Activated CD8-positive, alpha-beta T cell treated with anti-CD3 and anti-CD28 coated beads for 36 hours (primary cell): ENCODE measurements around the gene POU2F3. TPM values are rescaled to one million over a fixed set of nuclear protein-coding genes. Genes with fewer than 3 reads are reported as not detected.
A peak's percentile ranks its signal among the peaks of the same experiment; 100 is the strongest.

Experiments
- ATAC-seq: fragments of 200-7000 bp; cut with Tn5 transposase; one replicate; pipeline ENCODE4 v1.10.0; 2021; ENCODE audit warnings: mild to moderate bottlenecking, moderate library complexity
- CTCF ChIA-PET: fragments of 350-600 bp; sonication (Branson Sonifier 250); formaldehyde crosslinking; loops from one replicate; lab custom pipeline; 2021; ENCODE audit warnings: antibody characterized with exemption; lab: Charles Lee
- POLR2A ChIA-PET: fragments of 350-600 bp; sonication (Branson Sonifier 250); formaldehyde crosslinking; loops from one replicate; lab custom pipeline; 2021; ENCODE audit warnings: antibody characterized with exemption; lab: Charles Lee
- DNase-seq: peaks from one replicate; pipeline ENCODE4 v3.0.0-alpha.2; 2020
- H3K27ac Mint-ChIP-seq: one replicate; pipeline ENCODE4 v1.8.0; 2021; ENCODE audit warnings: mild to moderate bottlenecking, mixed read lengths
- H3K27me3 Mint-ChIP-seq: one replicate; pipeline ENCODE4 v1.8.0; 2021; ENCODE audit warnings: mixed read lengths
- H3K36me3 Mint-ChIP-seq: one replicate; pipeline ENCODE4 v1.8.0; 2021; ENCODE audit warnings: low read depth, mixed read lengths
- H3K4me1 Mint-ChIP-seq: one replicate; pipeline ENCODE4 v1.8.0; 2021; ENCODE audit warnings: low read depth, mixed read lengths
- H3K4me3 Mint-ChIP-seq: one replicate; pipeline ENCODE4 v1.8.0; 2021; ENCODE audit warnings: mild to moderate bottlenecking, moderate library complexity, mixed read lengths
- H3K9me3 Mint-ChIP-seq: one replicate; pipeline ENCODE4 v1.8.0; 2021; ENCODE audit warnings: mixed read lengths
- intact Hi-C: fragments of 100-400 bp; cut with micrococcal nuclease; formaldehyde crosslinking; loops from one replicate; pipeline ENCODE4 v1.10.0; 2022
- total RNA-seq, 2 experiments: library from RNA; stranded (reverse); gene quantifications; one replicate each; pipeline ENCODE4 v1.2.3, GENCODE V29; 2021
- TF ChIP-seq, protein P1 (sequence below): fragments of 200-600 bp; IDR thresholded peaks from one replicate; pipeline ENCODE4 v1.8.0; 2022; ENCODE audit warnings: antibody characterized with exemption, mild to moderate bottlenecking

The POU2F3 gene
- total RNA-seq, 2 experiments from 2014 or later: not detected

DNA sequence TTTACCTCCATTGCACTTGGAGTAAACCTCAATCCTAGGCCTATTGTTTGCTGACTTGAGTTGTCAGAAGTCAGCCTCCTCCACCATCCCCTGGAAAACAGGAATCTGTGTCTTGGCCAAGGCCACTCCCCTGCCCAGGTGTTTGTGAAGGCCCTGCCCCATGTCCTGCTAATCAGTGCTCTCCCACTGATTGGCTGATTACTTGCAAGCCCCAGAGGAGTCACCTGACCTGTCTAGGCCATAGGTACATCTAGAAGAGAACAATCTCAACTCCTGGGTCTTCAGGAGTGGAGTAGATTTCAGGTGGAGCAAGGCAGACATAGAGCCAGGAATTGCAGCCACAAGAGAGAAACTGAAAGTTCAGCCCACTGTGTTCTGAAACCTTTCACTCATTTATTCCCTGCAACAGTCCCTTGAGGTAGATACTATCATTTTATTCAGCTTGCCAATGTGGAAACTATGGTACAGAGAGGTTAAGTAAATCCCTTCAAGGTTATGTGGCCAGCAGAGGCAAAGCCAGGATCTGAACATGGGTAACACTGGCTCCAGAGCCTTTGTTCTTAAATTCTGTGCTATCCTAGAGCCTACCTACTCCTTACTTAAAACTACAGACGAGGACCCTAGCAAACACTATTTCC is 18.7 kb upstream of the POU2F3 start:
- peaks cover 9% of the 10 kb centered on the region for H3K4me1 Mint-ChIP-seq
- H3K27ac Mint-ChIP-seq: no peak overlapping the region
- no peak for DNase-seq
- ATAC-seq: peak; percentile 30
- H3K36me3 Mint-ChIP-seq: no peaks in the 10 kb centered on the region
- TF ChIP-seq, protein P1, sequence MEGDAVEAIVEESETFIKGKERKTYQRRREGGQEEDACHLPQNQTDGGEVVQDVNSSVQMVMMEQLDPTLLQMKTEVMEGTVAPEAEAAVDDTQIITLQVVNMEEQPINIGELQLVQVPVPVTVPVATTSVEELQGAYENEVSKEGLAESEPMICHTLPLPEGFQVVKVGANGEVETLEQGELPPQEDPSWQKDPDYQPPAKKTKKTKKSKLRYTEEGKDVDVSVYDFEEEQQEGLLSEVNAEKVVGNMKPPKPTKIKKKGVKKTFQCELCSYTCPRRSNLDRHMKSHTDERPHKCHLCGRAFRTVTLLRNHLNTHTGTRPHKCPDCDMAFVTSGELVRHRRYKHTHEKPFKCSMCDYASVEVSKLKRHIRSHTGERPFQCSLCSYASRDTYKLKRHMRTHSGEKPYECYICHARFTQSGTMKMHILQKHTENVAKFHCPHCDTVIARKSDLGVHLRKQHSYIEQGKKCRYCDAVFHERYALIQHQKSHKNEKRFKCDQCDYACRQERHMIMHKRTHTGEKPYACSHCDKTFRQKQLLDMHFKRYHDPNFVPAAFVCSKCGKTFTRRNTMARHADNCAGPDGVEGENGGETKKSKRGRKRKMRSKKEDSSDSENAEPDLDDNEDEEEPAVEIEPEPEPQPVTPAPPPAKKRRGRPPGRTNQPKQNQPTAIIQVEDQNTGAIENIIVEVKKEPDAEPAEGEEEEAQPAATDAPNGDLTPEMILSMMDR: no peak
- no peak overlapping the region for H3K4me3 Mint-ChIP-seq
- H3K27me3 Mint-ChIP-seq: no peaks in the 10 kb centered on the region
- intact Hi-C loops: no loop called here
- ChIA-PET CTCF (interaction anchor here (0.9 kb wide), 2 partner anchors 14 to 82 kb away, joined by 3 read pairs; no protein-coding TSS in a partner anchor), POLR2A (no interaction called here)
- no peaks in the 10 kb centered on the region for H3K9me3 Mint-ChIP-seq

DNA sequence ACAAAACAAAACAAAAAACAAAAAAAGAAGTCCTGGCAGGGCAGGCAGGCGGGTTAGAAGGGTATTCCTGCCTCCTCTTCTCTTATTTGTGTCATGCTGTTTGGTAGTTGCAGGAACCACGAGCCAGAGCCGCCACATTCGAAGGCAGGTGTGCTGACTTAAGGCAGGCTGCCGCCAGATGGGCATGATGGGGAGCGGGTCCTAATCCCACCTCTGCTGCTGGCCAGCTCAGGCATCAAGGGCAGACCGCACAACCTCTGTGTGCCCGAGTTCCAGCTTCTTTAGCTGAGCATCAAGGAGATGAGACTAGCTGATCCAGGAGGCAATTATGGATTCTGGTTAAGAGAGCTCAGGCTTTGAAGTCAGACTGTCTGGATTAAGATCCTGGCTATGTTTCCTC is 17.0 kb upstream of the POU2F3 start:
- H3K4me3 Mint-ChIP-seq: no peak overlapping the region
- POLR2A ChIA-PET: no interaction called here
- intact Hi-C loops: no loop called here
- H3K9me3 Mint-ChIP-seq: no peaks in the 10 kb centered on the region
- CTCF ChIA-PET: interaction anchor here (4.9 to 19.2 kb wide), 2 partner anchors 13 to 78 kb away, joined by 23 to 437 read pairs; no protein-coding TSS in a partner anchor
- no peak overlapping the region for H3K27ac Mint-ChIP-seq
- H3K36me3 Mint-ChIP-seq: no peaks in the 10 kb centered on the region
- DNase-seq (no peak), ATAC-seq (no peak)
- TF ChIP-seq, protein P1: no peak
- H3K27me3 Mint-ChIP-seq: no peaks in the 10 kb centered on the region
- peaks cover 9% of the 10 kb centered on the region for H3K4me1 Mint-ChIP-seq

DNA sequence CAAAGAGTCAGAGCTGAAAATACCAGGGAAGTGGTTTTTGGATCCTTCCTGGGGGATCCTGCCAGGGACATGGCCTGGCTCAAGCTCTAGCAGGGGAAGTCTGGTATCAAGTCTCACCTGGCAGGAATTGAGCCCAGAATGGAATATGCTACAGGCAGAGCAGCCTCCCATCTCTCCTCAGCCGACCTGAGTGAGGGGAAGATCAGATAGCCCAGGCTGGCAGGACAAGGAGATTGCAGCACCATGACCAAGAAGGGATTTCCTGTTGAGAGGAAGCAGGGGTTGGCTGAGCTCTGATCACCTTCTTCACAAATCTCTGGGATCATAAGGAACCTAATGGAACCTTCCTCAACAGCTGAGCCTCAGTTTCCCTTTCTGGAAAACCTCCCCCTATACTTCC is 16.1 kb upstream of the POU2F3 start:
- ATAC-seq: no peak
- TF ChIP-seq, protein P1: no peak
- Mint-ChIP-seq H3K27ac (no peak overlapping the region), H3K27me3 (no peaks in the 10 kb centered on the region), H3K4me3 (no peak overlapping the region), H3K36me3 (no peaks in the 10 kb centered on the region), H3K9me3 (no peaks in the 10 kb centered on the region), H3K4me1 (peaks cover 9% of the 10 kb centered on the region)
- intact Hi-C loops: no loop called here
- no peak for DNase-seq
- CTCF ChIA-PET: interaction anchor here (4.9 to 19.2 kb wide), 3 partner anchors 12 to 77 kb away, joined by 23 to 437 read pairs (median 88); no protein-coding TSS in a partner anchor
- POLR2A ChIA-PET: no interaction called here

DNA sequence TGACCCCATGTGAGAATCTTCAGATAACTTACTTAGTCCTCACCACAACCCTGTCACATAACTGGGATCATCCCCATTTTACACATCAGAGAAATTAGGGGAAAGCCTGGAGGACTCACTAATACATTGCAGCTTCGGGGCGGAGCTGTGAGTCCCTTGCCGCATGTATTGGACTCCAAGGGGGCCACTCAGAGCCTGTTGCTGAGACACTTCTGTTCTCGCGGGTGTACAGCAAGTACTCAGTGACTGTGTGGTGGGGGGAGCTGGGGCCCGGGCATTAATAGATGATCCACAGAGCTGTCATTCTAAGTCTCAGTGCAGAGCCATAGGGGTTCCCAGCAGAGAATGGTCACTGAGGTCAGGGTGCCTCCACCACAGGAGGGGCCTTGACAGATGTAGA is 15.6 kb upstream of the POU2F3 start:
- DNase-seq (no peak), ATAC-seq (no peak)
- H3K4me3 Mint-ChIP-seq: no peak overlapping the region
- intact Hi-C loops: no loop called here
- TF ChIP-seq, protein P1: no peak
- no peaks in the 10 kb centered on the region for H3K27me3 Mint-ChIP-seq
- H3K4me1 Mint-ChIP-seq: peaks cover 9% of the 10 kb centered on the region
- no peaks in the 10 kb centered on the region for H3K9me3 Mint-ChIP-seq
- no peaks in the 10 kb centered on the region for H3K36me3 Mint-ChIP-seq
- ChIA-PET CTCF (interaction anchor here (2.5 to 19.2 kb wide), 4 partner anchors 11 to 76 kb away, joined by 9 to 437 read pairs (median 56); no protein-coding TSS in a partner anchor), POLR2A (no interaction called here)
- H3K27ac Mint-ChIP-seq: no peak overlapping the region
